PC-9 (cell line): Measurements from ENCODE around the gene CCDC141. TPM values are rescaled to one million over a fixed set of nuclear protein-coding genes. Genes with fewer than 3 reads are reported as not detected.

Source experiments
- BruUV-seq: library from RNA; stranded (reverse); fragments of 400-500 nt; replicated peaks from 2 replicates; lab custom pipeline; 2021; lab: Mats Ljungman, UMichigan
- CTCF ChIA-PET: fragments of 300-600 bp; sonication (Branson Sonifier 250); formaldehyde crosslinking; loops from one replicate; lab custom pipeline; 2022; ENCODE audit warnings: antibody characterized with exemption; lab: Charles Lee
- POLR2A ChIA-PET: fragments of 300-600 bp; sonication (Branson Sonifier 250); formaldehyde crosslinking; loops from one replicate; lab custom pipeline; 2022; ENCODE audit warnings: antibody characterized with exemption; ENCODE audit not compliant: unreplicated experiment; lab: Charles Lee
- DNase-seq, 2 experiments: peaks; one replicate each; pipeline versions ENCODE4 v3.0.0 to v3.0.0-alpha.2; 2015 to 2022; ENCODE audit warnings: mixed read lengths in 1 of 2
- H2AFZ ChIP-seq: fragments of 200-600 bp; sonication (generic); 2 replicates; pipeline ENCODE4 v1.8.1; 2017; ENCODE audit warnings: antibody characterized with exemption
- H3F3A ChIP-seq: fragments of 200-600 bp; sonication (generic); 2 replicates; pipeline ENCODE4 v1.8.1; 2017; ENCODE audit warnings: antibody characterized with exemption, mild to moderate bottlenecking, low read depth; ENCODE audit not compliant: insufficient read depth
- H3K27ac ChIP-seq: fragments of 200-600 bp; sonication (generic); 2 replicates; pipeline ENCODE4 v1.6.1; 2016; ENCODE audit warnings: mixed run types
- H3K27me3 ChIP-seq: fragments of 200-600 bp; sonication (generic); 2 replicates; pipeline ENCODE4 v1.6.1; 2016; ENCODE audit warnings: low read depth, mixed run types; ENCODE audit not compliant: insufficient read depth
- H3K36me3 ChIP-seq: fragments of 200-600 bp; sonication (generic); 2 replicates; pipeline ENCODE4 v1.6.1; 2016; ENCODE audit warnings: low read depth, mixed run types
- H3K4me1 ChIP-seq: fragments of 200-600 bp; sonication (generic); replicated peaks from 2 replicates; pipeline ENCODE4 v1.6.1; 2016; ENCODE audit warnings: mixed run types; ENCODE audit not compliant: insufficient read depth
- H3K4me2 ChIP-seq: fragments of 200-600 bp; sonication (generic); 2 replicates; pipeline ENCODE4 v1.6.1; 2017; ENCODE audit warnings: mixed run types
- H3K4me3 ChIP-seq: fragments of 200-600 bp; sonication (generic); 2 replicates; pipeline ENCODE4 v1.6.1; 2016; ENCODE audit warnings: mixed run types
- H3K79me2 ChIP-seq: fragments of 200-600 bp; sonication (generic); 2 replicates; pipeline ENCODE4 v1.6.1; 2017; ENCODE audit warnings: low read depth, mixed run types
- H3K9me2 ChIP-seq: fragments of 200-600 bp; sonication (generic); 2 replicates; pipeline ENCODE4 v1.8.1; 2017; ENCODE audit warnings: mild to moderate bottlenecking; ENCODE audit not compliant: insufficient read depth
- H3K9me3 ChIP-seq: fragments of 200-600 bp; sonication (generic); 2 replicates; pipeline ENCODE4 v1.8.1; 2016; ENCODE audit warnings: low read depth; ENCODE audit not compliant: insufficient read depth
- H4K20me1 ChIP-seq: fragments of 200-600 bp; sonication (generic); 2 replicates; pipeline ENCODE4 v1.8.1; 2017; ENCODE audit not compliant: insufficient read depth
- EZH2 ChIP-seq: fragments of 200-600 bp; sonication (generic); IDR thresholded peaks from 2 replicates; pipeline ENCODE4 v1.8.0; 2017; ENCODE audit warnings: antibody characterized with exemption, low read depth
- intact Hi-C: fragments of 100-400 bp; cut with micrococcal nuclease; formaldehyde crosslinking; loops from one replicate; pipeline ENCODE4 v1.10.0; 2022; ENCODE audit not compliant: unreplicated experiment
- total RNA-seq: library from RNA; stranded (reverse); gene quantifications from 2 replicates; pipeline ENCODE4 v1.2.3, GENCODE V29; 2021
- TF ChIP-seq, protein P1 (sequence below): fragments of 200-600 bp; sonication (generic); conservative IDR thresholded peaks from 2 replicates; pipeline ENCODE4 v1.6.1; 2017; ENCODE audit warnings: mixed run types, antibody characterized with exemption, mild to moderate bottlenecking, moderate library complexity

Gene CCDC141
- total RNA-seq, 1 experiment from 2014 or later = not detected

DNA sequence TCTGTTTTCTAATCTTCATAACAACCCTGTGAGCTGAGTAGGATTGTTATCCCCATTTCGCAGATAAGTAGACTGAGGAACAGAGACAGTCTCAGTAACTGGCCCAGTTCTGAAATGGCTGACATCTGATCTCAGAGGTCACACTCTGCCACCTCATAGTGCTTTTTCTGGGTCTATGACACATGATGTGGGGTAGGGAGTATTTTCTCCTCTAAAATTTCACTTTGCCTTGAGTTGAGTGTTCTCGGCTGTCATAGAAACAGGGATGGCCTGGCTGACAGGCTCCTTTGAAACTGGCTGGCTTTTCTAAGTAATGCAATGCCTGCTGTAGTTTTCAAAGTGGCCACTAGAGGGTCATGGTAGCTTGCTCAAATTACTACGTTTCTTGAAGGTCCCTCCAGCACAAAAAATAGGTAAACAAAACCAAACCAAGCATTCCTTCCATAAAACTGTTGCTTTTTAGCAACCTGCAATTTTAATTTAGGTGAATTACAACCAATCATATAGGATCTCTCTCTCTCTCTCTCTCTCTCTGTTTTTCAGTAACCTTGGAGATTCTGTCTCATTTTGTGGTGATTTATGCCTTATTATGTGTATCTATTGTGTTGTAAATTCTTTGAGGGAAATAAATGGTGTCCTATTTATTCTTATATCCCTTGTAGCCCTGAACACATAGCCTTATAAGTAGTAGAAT is 158.5 kb downstream of the CCDC141 start:
- Histone ChIP-seq H3K4me2 (no peak overlapping the region), H3K4me1 (no peaks in the 10 kb centered on the region), H3F3A (no peaks in the 10 kb centered on the region), H3K9me2 (no peaks in the 10 kb centered on the region), H4K20me1 (no peaks in the 10 kb centered on the region), H2AFZ (0 out of 2 replicates have a peak overlapping the region, but pooled peaks have one; percentile 3), H3K27me3 (no peaks in the 10 kb centered on the region), H3K9me3 (no peaks in the 10 kb centered on the region), H3K79me2 (no peaks in the 10 kb centered on the region), H3K4me3 (no peak overlapping the region), H3K36me3 (no peaks in the 10 kb centered on the region), H3K27ac (no peak overlapping the region)
- TF ChIP-seq, protein P1, sequence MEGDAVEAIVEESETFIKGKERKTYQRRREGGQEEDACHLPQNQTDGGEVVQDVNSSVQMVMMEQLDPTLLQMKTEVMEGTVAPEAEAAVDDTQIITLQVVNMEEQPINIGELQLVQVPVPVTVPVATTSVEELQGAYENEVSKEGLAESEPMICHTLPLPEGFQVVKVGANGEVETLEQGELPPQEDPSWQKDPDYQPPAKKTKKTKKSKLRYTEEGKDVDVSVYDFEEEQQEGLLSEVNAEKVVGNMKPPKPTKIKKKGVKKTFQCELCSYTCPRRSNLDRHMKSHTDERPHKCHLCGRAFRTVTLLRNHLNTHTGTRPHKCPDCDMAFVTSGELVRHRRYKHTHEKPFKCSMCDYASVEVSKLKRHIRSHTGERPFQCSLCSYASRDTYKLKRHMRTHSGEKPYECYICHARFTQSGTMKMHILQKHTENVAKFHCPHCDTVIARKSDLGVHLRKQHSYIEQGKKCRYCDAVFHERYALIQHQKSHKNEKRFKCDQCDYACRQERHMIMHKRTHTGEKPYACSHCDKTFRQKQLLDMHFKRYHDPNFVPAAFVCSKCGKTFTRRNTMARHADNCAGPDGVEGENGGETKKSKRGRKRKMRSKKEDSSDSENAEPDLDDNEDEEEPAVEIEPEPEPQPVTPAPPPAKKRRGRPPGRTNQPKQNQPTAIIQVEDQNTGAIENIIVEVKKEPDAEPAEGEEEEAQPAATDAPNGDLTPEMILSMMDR = peak; percentile 100
- TF ChIP-seq EZH2 = no peak
- DNase-seq = peak; percentile 61 to 67
- intact Hi-C loops = loop anchor here (1.0 to 5.0 kb wide), 3 partner anchors 23 to 236 kb away; no protein-coding TSS in a partner anchor
- ChIA-PET POLR2A (no interaction called here), CTCF (interaction anchor here (0.6 to 2.3 kb wide), 4 partner anchors 12 to 484 kb away, joined by 3 to 11 read pairs (median 3); no protein-coding TSS in a partner anchor)
- BruUV-seq = no TSS peak

DNA sequence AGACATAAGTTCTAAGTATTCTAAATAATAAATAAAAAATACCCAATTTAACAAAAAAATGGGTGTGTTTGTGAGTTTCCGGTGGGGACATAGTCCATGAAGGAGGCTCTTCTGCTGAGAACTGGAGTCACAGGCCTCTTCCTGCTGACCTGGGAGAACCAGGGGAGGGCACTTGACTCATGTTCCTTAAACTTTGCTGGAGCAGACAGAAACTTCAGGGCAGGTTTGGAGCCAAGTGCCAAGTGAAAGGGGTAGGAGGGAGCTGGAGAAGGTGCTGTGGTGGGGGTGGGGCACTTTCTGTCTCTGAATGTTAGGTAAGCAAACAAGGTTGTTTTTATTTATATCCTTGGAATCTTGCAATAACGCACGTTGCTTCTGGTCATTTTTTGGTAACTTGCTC is 163.9 kb downstream of the CCDC141 start:
- no peaks in the 10 kb centered on the region for H3K27me3 ChIP-seq
- no peaks in the 10 kb centered on the region for H3K9me2 ChIP-seq
- ChIA-PET CTCF (no interaction called here), POLR2A (no interaction called here)
- no peaks in the 10 kb centered on the region for H3K79me2 ChIP-seq
- no peak for DNase-seq
- H2AFZ ChIP-seq = no peak overlapping the region
- H3K4me1 ChIP-seq = no peaks in the 10 kb centered on the region
- no peak overlapping the region for H3K4me2 ChIP-seq
- no peak overlapping the region for H3K27ac ChIP-seq
- BruUV-seq = no TSS peak
- no peaks in the 10 kb centered on the region for H3K36me3 ChIP-seq
- H3F3A ChIP-seq = no peaks in the 10 kb centered on the region
- 0 out of 2 replicates have a peak, but pooled peaks cover 3% of the 10 kb centered on the region for H3K9me3 ChIP-seq
- no peak overlapping the region for H3K4me3 ChIP-seq
- H4K20me1 ChIP-seq = no peaks in the 10 kb centered on the region
- TF ChIP-seq, protein P1 = no peak
- no peak for TF ChIP-seq EZH2
- intact Hi-C loops = no loop called here

DNA sequence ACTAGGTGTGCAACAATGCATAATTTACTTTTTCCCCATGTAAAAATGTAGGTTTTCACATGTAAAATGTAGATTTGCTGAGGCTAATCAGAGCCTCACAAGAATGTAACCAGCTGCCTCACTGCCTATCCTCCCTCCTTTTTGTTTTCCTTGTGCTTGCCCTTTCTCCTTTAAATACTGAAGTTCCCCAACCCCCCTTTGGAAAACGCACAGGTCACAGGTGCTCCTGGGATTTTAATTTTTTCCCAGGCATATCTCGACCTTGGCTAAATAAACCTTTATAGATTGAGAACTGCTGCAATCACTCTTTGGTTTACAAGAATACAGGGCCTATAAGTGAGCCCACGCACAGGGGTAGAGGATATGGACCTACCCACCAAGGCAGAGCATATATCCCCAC is 165.5 kb downstream of the CCDC141 start:
- Histone ChIP-seq H3K4me2 (no peak overlapping the region), H3K9me2 (no peaks in the 10 kb centered on the region), H3K27ac (no peak overlapping the region), H3K4me1 (no peaks in the 10 kb centered on the region), H3K27me3 (no peaks in the 10 kb centered on the region), H3K9me3 (0 out of 2 replicates have a peak, but pooled peaks cover 3% of the 10 kb centered on the region), H3K79me2 (no peaks in the 10 kb centered on the region), H4K20me1 (no peaks in the 10 kb centered on the region), H3K36me3 (no peaks in the 10 kb centered on the region), H2AFZ (peak overlapping the region; percentile 7; the same call in 1 of the 2 replicates), H3K4me3 (no peak overlapping the region), H3F3A (no peaks in the 10 kb centered on the region)
- intact Hi-C loops = no loop called here
- DNase-seq = no peak
- TF ChIP-seq, protein P1 = no peak
- TF ChIP-seq EZH2 = no peak
- ChIA-PET CTCF (interaction anchor here (0.7 kb wide), 1 partner anchor 817 kb away, joined by 3 read pairs; no protein-coding TSS in a partner anchor), POLR2A (interaction anchor here (0.6 kb wide), 1 partner anchor 271 kb away, joined by 4 read pairs; no protein-coding TSS in a partner anchor)
- BruUV-seq = no TSS peak
